SK-N-SH (cell line): ENCODE measurements around the gene PBX4. TPM values are rescaled to one million over a fixed set of nuclear protein-coding genes. Genes with fewer than 3 reads are reported as not detected.

Source experiments
- CTCF ChIA-PET: fragments of 300-600, 350-600 bp; formaldehyde crosslinking; extraction: SDS; loops from one replicate; lab custom pipeline; 2021; lab: Yijun Ruan, JAX
- POLR2A ChIA-PET: fragments of 350-600 bp; sonication (Branson Sonifier 250); formaldehyde crosslinking; extraction: SDS; loops from one replicate; lab custom pipeline; 2020; ENCODE audit warnings: antibody characterized with exemption, inconsistent platforms; lab: Yijun Ruan, JAX
- DNase-seq: peaks from one replicate; pipeline ENCODE4 v3.0.0; 2012
- H2AFZ ChIP-seq: fragments of 200-600 bp; sonication (generic); 2 replicates; pipeline ENCODE4 v1.8.1; 2016; ENCODE audit warnings: antibody characterized with exemption, mild to moderate bottlenecking, low read depth
- H3F3A ChIP-seq: fragments of 200-600 bp; sonication (generic); replicated peaks from 2 replicates; pipeline ENCODE3; 2016; ENCODE audit warnings: antibody characterized with exemption, mild to moderate bottlenecking; ENCODE audit not compliant: insufficient read depth
- H3K27ac ChIP-seq, 2 experiments: fragments of 200-500 bp in 1 of 2; fragments of 200-600 bp in 1 of 2; sonication (Bioruptor generic) in 1 of 2; sonication (generic), shearing (Covaris generic) in 1 of 2; 2 replicates each; pipeline versions ENCODE4 v1.5.1 to v1.6.1; 2014 to 2016; ENCODE audit warnings: low read depth in 2 of 2, inconsistent platforms in 1 of 2, low read length in 1 of 2, mild to moderate bottlenecking in 1 of 2, mixed read lengths in 1 of 2
- H3K27me3 ChIP-seq: fragments of 200-600 bp; sonication (generic), shearing (Covaris generic); 2 replicates; pipeline ENCODE4 v1.6.1; 2016; ENCODE audit warnings: mixed run types; ENCODE audit not compliant: insufficient read depth
- H3K36me3 ChIP-seq, 2 experiments: fragments of 200-500 bp in 1 of 2; fragments of 200-600 bp in 1 of 2; sonication (Bioruptor generic) in 1 of 2; sonication (generic) in 1 of 2; replicated peaks in 1 of 2; 2 replicates each; pipeline versions ENCODE3 to v1.5.1; 2014 to 2016; ENCODE audit warnings: low read length in 1 of 2, mild to moderate bottlenecking in 1 of 2; ENCODE audit not compliant: insufficient read depth in 2 of 2, control insufficient read depth in 1 of 2
- H3K4me1 ChIP-seq, 2 experiments: fragments of 200-500 bp in 1 of 2; fragments of 200-600 bp in 1 of 2; sonication (Bioruptor generic) in 1 of 2; sonication (generic), shearing (Covaris generic) in 1 of 2; 2 replicates each; pipeline versions ENCODE4 v1.5.1 to v1.6.1; 2014 to 2016; ENCODE audit warnings: low read depth in 1 of 2, low read length in 1 of 2, mixed run types in 1 of 2; ENCODE audit not compliant: insufficient read depth in 2 of 2, control insufficient read depth in 1 of 2
- H3K4me2 ChIP-seq: fragments of 200-600 bp; sonication (generic), shearing (Covaris generic); 2 replicates; pipeline ENCODE4 v1.6.1; 2017; ENCODE audit warnings: mixed run types
- H3K4me3 ChIP-seq, 2 experiments: fragments of 200-500 bp in 1 of 2; fragments of 200-600 bp in 1 of 2; sonication (Bioruptor generic) in 1 of 2; sonication (generic), shearing (Covaris generic) in 1 of 2; 2 replicates each; pipeline versions ENCODE4 v1.5.1 to v1.8.1; 2014 to 2016; ENCODE audit warnings: low read depth in 2 of 2, inconsistent platforms in 1 of 2, low read length in 1 of 2, mild to moderate bottlenecking in 1 of 2, mixed read lengths in 1 of 2, moderate library complexity in 1 of 2
- H3K79me2 ChIP-seq: fragments of 200-600 bp; sonication (generic); 2 replicates; pipeline ENCODE4 v1.8.1; 2017; ENCODE audit warnings: mild to moderate bottlenecking; ENCODE audit not compliant: insufficient read depth
- H3K9ac ChIP-seq: fragments of 200-600 bp; sonication (generic); 2 replicates; pipeline ENCODE4 v1.6.1; 2017; ENCODE audit warnings: mixed run types
- H3K9me2 ChIP-seq: fragments of 200-600 bp; sonication (generic); 2 replicates; pipeline ENCODE4 v1.6.1; 2017; ENCODE audit warnings: mixed run types
- H3K9me3 ChIP-seq: fragments of 200-600 bp; sonication (generic); 2 replicates; pipeline ENCODE4 v1.6.1; 2017; ENCODE audit warnings: mixed run types, mild to moderate bottlenecking, moderate library complexity
- H4K20me1 ChIP-seq: fragments of 200-600 bp; sonication (generic); 2 replicates; pipeline ENCODE4 v1.6.1; 2017; ENCODE audit warnings: mild to moderate bottlenecking, mixed run types; ENCODE audit not compliant: insufficient read depth
- CHD2 ChIP-seq: fragments of 150-350 bp; IDR thresholded peaks from 2 replicates; pipeline ENCODE4 v1.6.1; 2018; ENCODE audit warnings: low read length; ENCODE audit not compliant: partially characterized antibody
- EP300 ChIP-seq, 2 experiments: IDR thresholded peaks; 2 replicates each; pipeline versions ENCODE4 v1.4.0 to v1.6.1; 2012; ENCODE audit warnings: borderline replicate concordance in 1 of 2, low read depth in 1 of 2, low read length in 1 of 2
- EZH2phosphoT487 ChIP-seq: fragments of 200-600 bp; sonication (generic); IDR thresholded peaks from 2 replicates; pipeline ENCODE4 v1.6.1; 2017; ENCODE audit warnings: low read depth, mixed run types, mild to moderate bottlenecking, antibody characterized with exemption, moderate library complexity, borderline replicate concordance
- FOSL2 ChIP-seq: IDR thresholded peaks from 2 replicates; pipeline ENCODE4 v1.4.0; 2012; ENCODE audit warnings: low read depth, mild to moderate bottlenecking, moderate library complexity, borderline replicate concordance
- FOXJ3 ChIP-seq: sonication (generic); formaldehyde crosslinking; IDR thresholded peaks from 2 replicates; pipeline ENCODE4 v1.5.1; 2020; ENCODE audit warnings: mild to moderate bottlenecking, missing genetic modification reagents
- FOXM1 ChIP-seq: IDR thresholded peaks from 2 replicates; pipeline ENCODE4 v1.4.0; 2012; ENCODE audit warnings: low read depth, mild to moderate bottlenecking
- GATA2 ChIP-seq: sonication (generic); formaldehyde crosslinking; IDR thresholded peaks from 2 replicates; pipeline ENCODE4 v1.5.0; 2020; ENCODE audit warnings: mild to moderate bottlenecking, missing genetic modification reagents
- IRF3 ChIP-seq: fragments of 150-350 bp; IDR thresholded peaks from 2 replicates; pipeline ENCODE4 v1.6.1; 2016; ENCODE audit warnings: mild to moderate bottlenecking, low read depth, low read length
- MEF2A ChIP-seq: IDR thresholded peaks from 2 replicates; pipeline ENCODE4 v1.4.0; 2012; ENCODE audit warnings: low read depth, borderline replicate concordance
- NRF1 ChIP-seq: IDR thresholded peaks from 2 replicates; pipeline ENCODE4 v1.6.1; 2012; ENCODE audit warnings: low read depth, mild to moderate bottlenecking, low read length
- RCOR1 ChIP-seq: fragments of 150-350 bp; IDR thresholded peaks from 2 replicates; pipeline ENCODE4 v1.6.1; 2017; ENCODE audit warnings: antibody characterized with exemption, low read length
- RFX5 ChIP-seq: IDR thresholded peaks from 2 replicates; pipeline ENCODE4 v1.6.1; 2012; ENCODE audit warnings: mild to moderate bottlenecking, improper control_type of control experiment, low read length
- RXRA ChIP-seq: IDR thresholded peaks from 2 replicates; pipeline ENCODE4 v1.4.0; 2012; ENCODE audit warnings: low read depth, mild to moderate bottlenecking, borderline replicate concordance
- SIN3A ChIP-seq: IDR thresholded peaks from 2 replicates; pipeline ENCODE4 v1.6.1; 2012; ENCODE audit warnings: low read depth, mild to moderate bottlenecking, low read length, moderate library complexity, borderline replicate concordance
- TEAD4 ChIP-seq: IDR thresholded peaks from 2 replicates; pipeline ENCODE4 v1.4.0; 2012; ENCODE audit warnings: mild to moderate bottlenecking, borderline replicate concordance; ENCODE audit not compliant: insufficient read depth
- USF1 ChIP-seq: IDR thresholded peaks from 2 replicates; pipeline ENCODE4 v1.4.0; 2012; ENCODE audit warnings: low read depth, borderline replicate concordance
- YY1 ChIP-seq: IDR thresholded peaks from 2 replicates; pipeline ENCODE4 v1.4.0; 2012; ENCODE audit warnings: low read depth, mild to moderate bottlenecking
- WGBS: methylation state at CpG from one replicate; pipeline ENCODE4 v1.1.6; 2017; ENCODE audit warnings: low lambda C conversion rate; 5-methylcytosine and 5-hydroxymethylcytosine counted together
- polyA plus RNA-seq, 3 experiments: library from polyadenylated mRNA; depleted of rRNA; stranded (reverse); fragments of >200 nt; gene quantifications; 2 replicates each; pipeline ENCODE4 v1.2.3, GENCODE V29; 2012
- TF ChIP-seq, protein P1 (sequence below): fragments of 200-600 bp; sonication (generic); IDR thresholded peaks from 2 replicates; pipeline ENCODE4 v1.6.1; 2017; ENCODE audit warnings: antibody characterized with exemption, mild to moderate bottlenecking, moderate library complexity
- TF ChIP-seq, protein P2 (sequence below): IDR thresholded peaks from 2 replicates; pipeline ENCODE4; 2012

The PBX4 gene
- polyA plus RNA-seq, 1 of the 3 experiments (the other 2 are of a cell fraction) = 6.4 TPM

DNA sequence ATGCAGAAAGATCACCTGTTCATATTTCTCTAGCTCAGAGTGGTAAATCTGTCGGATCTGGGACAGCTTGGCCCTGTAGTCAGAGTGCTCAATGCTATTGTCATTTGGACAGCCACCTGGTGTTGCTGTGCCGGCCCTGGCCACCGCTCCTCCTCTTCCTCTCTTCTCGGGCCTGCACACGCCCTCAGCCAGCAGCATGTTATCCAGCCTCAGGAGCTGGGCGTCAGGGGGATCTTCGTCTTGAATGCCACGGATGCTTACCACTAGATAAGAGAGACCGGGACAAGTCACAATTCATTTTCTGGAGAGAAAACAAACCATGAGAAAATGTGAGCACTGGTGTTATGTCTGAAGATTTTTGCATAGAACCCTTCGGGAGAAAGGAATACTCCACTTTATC, 47.9 kb downstream of the PBX4 start:
- ChIA-PET CTCF (interaction anchor here (2.5 to 9.3 kb wide), 2 partner anchors 17 to 39 kb away, joined by 6 to 56 read pairs; no protein-coding TSS in a partner anchor), POLR2A (no interaction called here)
- H4K20me1 ChIP-seq = no peaks in the 10 kb centered on the region
- WGBS = 94% methylated on average over 10 of the region's 10 CpGs
- TF ChIP-seq YY1 (no peak), USF1 (no peak), FOXJ3 (CRISPR knock-in tag) (no peak), EZH2phosphoT487 (no peak), RFX5 (no peak), MEF2A (no peak), FOXM1 (no peak), GATA2 (CRISPR knock-in tag) (no peak), IRF3 (no peak), FOSL2 (no peak), SIN3A (no peak), NRF1 (no peak), TEAD4 (no peak), CHD2 (no peak), EP300 (IDR thresholded peaks at IDR 0.05; ENCODE audit: borderline replicate concordance in 1 of 2, low read depth in 1 of 2, low read length in 1 of 2) (no peak), RXRA (no peak), RCOR1 (no peak)
- TF ChIP-seq, protein P1, sequence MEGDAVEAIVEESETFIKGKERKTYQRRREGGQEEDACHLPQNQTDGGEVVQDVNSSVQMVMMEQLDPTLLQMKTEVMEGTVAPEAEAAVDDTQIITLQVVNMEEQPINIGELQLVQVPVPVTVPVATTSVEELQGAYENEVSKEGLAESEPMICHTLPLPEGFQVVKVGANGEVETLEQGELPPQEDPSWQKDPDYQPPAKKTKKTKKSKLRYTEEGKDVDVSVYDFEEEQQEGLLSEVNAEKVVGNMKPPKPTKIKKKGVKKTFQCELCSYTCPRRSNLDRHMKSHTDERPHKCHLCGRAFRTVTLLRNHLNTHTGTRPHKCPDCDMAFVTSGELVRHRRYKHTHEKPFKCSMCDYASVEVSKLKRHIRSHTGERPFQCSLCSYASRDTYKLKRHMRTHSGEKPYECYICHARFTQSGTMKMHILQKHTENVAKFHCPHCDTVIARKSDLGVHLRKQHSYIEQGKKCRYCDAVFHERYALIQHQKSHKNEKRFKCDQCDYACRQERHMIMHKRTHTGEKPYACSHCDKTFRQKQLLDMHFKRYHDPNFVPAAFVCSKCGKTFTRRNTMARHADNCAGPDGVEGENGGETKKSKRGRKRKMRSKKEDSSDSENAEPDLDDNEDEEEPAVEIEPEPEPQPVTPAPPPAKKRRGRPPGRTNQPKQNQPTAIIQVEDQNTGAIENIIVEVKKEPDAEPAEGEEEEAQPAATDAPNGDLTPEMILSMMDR = no peak
- TF ChIP-seq, protein P2, sequence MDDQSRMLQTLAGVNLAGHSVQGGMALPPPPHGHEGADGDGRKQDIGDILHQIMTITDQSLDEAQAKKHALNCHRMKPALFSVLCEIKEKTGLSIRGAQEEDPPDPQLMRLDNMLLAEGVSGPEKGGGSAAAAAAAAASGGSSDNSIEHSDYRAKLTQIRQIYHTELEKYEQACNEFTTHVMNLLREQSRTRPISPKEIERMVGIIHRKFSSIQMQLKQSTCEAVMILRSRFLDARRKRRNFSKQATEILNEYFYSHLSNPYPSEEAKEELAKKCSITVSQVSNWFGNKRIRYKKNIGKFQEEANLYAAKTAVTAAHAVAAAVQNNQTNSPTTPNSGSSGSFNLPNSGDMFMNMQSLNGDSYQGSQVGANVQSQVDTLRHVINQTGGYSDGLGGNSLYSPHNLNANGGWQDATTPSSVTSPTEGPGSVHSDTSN = no peak
- no peak overlapping the region for H2AFZ ChIP-seq
- H3F3A ChIP-seq = no peaks in the 10 kb centered on the region
- no peak overlapping the region for H3K4me3 ChIP-seq
- H3K27ac ChIP-seq = no peak overlapping the region
- DNase-seq = no peak
- no peaks in the 10 kb centered on the region for H3K27me3 ChIP-seq
- H3K4me2 ChIP-seq = no peak overlapping the region
- no peaks in the 10 kb centered on the region for H3K9me3 ChIP-seq
- no peaks in the 10 kb centered on the region for H3K36me3 ChIP-seq
- H3K9ac ChIP-seq = no peak overlapping the region
- no peaks in the 10 kb centered on the region for H3K79me2 ChIP-seq
- H3K9me2 ChIP-seq = no peaks in the 10 kb centered on the region
- H3K4me1 ChIP-seq = no peaks in the 10 kb centered on the region
